HG02678 (cell line): ENCODE data around the gene PLCB1.

ENCODE experiments used
- ATAC-seq: cut with Tn5 transposase; IDR thresholded peaks from one replicate; pipeline ENCODE4 v1.9.1; 2021; ENCODE audit warnings: mild to moderate bottlenecking, moderate library complexity; ENCODE audit not compliant: unreplicated experiment

PLCB1 gene

DNA sequence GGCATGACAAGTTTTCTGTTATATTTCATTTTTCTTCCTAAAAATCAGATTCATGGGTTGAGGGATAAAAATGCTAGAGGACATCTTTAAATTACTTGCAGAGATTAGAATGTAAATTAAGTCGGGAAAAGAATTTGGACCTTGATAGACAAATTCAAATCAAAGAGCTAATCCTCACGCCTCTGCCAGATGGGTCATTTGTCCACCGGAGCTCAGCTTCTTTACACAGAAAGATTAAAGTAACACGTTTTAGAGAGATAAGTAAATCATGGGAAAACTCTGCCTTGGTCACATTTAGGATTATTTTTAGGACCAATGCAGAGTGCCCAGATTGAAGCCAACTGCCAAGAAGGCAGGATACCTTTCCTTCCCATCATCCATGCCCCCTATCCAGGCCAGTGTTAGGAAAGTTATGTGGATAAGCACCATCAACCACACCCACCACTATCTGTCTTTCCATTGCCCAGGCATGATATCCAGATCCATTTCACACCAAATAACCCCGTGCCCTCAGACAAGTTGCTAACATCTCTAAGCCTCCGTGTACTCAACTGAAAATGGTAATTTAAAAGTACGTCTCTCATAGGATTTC, 539.4 kb downstream of the PLCB1 start:
- no peak for ATAC-seq

- no peak for ATAC-seq
Observed at GRCh38 chr20:8673116-8673515, 541.0 kb downstream of the PLCB1 start.

GRCh38 chr20:8675896-8676295, 543.8 kb downstream of the PLCB1 start:
- ATAC-seq = no peak

DNA sequence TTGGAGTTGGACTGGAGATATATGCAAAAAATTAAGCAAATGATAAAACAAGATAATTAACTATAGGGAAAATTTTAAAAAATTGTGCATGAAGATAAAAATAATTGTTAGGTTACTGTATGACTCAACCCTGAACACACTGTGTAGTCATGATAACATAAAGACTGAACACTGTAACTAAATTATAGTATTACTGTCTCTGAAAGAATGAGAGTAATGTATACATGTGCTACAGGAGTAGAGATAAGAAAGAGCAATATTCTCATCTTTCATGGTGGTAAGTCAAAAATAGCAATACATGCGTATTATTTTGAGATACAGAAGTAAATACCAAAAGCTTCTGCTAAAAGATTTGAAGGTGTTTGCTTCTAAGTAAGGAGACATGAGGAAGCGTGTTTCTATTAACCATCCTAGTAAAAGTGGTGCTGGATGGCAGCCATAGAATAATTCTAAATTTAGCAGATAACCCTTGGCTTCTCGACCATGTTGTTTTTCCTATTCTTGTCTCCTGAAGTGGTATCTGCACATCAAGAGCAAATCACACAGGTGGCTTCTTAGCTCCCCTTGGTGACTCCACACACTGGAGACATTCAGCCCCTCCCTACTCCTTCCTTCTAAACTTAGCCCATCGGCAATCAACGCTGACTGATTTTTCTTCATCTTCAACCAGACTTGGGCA, 546.2 kb downstream of the PLCB1 start:
- ATAC-seq = no peak

DNA sequence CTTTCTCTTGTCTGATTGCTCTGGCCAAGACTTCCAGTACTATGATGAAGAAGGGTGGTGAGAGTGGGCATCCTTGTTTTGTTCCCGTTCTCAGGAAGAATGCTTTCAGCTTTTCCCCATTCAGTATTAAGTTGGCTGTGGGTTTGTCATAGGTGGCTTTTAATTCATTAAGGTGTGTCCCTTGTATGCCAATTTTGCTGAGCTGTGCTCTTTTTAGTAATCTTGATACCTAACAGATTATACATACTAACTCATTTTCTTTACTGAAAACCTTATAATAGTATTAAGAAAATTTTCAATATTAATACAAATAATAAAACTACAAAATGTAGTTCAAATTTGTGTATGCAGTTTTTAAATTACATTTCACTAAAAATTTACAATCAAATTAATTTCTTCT, 557.3 kb downstream of the PLCB1 start:
- no peak for ATAC-seq

DNA sequence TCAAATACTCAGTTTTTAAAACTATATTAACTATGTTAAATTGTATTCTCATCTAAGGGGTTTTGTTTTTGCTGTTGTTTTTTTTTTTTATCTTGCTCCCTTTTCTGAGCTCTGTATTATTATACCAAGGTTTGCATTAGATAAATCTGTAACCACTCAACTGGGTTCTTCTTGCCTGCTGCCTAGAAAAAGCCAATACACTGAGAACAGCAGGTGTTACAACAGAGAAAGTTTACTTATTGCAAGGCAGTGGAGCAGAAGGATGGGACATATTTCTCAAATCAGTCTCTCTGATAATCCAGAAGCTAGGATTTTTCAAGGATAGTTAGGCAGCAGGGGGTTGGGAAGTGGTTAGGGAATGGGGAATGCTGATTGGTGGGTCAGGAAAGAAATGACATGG, 558.0 kb downstream of the PLCB1 start:
- no peak for ATAC-seq

GRCh38 chr20:8693709-8694108, 561.6 kb downstream of the PLCB1 start:
- no peak for ATAC-seq

- no peak for ATAC-seq
Observed at GRCh38 chr20:8700756-8701155, 568.7 kb downstream of the PLCB1 start.

GRCh38 chr20:8706961-8707700, 575.1 kb downstream of the PLCB1 start:
- no peak for ATAC-seq

DNA sequence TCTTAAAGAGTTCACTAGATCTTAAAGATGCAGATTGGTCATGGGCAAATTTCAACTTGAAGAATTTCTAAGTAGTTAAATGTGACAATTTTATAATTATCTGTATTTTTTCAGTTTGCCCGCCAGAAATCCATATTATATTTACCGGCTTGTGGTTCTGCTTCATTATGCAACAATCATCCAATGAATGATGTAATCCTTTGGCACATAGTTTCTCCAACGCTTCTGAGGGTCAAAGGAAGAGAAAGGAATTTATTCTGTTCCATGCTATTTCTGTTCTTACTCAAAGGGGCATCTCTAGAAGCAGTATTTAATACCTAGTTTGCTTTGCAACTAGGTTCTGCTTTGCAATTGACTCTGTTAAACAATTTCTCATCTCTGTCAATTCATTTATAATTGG, 577.6 kb downstream of the PLCB1 start:
- ATAC-seq = no peak

DNA sequence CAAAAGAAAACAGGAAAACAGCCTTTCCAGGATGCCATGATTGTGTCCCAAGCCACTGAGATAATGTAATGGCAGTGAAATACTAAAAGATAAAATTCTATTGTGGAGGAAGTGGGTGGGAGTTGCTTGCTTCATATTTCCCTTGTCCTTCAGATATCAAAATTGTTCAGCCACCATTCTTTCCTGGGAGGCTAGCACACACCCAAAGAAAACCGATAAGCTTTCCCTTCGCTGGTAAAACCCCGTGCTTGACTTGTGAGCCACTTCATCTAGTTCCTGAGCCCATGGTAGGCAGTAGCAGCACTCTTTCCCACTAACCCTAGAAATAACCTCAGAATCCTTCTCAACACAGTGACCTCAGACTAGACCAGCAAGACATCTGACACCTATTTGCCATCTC, 579.4 kb downstream of the PLCB1 start:
- no peak for ATAC-seq

DNA sequence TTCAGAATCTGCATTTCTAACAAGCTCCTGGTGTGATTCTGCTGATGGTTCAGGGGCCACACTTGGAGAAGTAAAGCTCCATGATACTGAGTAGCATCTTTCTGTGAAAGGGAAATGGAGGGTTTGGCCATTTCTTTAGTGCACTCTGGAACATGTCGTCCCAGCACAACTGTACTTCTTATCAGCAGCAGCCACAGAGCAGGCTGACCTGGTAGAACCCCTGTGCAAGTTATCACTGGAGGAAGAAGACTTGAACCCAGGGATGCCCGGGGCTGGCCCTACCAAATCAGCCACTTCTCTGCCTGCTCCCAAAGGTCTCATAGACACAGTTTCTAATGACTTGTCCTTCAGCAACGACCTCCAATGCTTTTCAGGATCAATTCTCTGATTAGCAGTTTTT, 582.1 kb downstream of the PLCB1 start:
- ATAC-seq = no peak

- ATAC-seq = no peak
Observed at GRCh38 chr20:8718279-8718678, 586.2 kb downstream of the PLCB1 start.

DNA sequence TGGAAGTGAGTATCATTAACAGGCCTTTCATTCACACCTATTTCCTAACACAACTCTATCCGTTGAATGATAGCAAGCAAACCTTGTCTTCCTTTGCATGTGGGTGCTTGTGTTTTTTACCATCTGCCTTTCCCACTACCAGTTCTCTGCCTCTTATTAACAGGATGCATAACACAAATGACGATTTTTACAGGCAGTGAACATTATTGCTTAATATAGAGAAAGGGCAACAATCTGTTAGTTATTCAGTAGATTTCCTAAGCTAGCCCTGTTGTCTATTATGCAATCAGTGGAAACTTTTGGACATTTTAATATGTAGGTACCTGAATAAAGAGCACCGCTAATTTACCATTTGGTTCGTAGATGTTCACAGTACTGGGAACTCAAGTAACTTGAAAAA, 588.0 kb downstream of the PLCB1 start:
- no peak for ATAC-seq

- ATAC-seq = peak; percentile 73
Observed at GRCh38 chr20:8721098-8721497, 589.0 kb downstream of the PLCB1 start.

DNA sequence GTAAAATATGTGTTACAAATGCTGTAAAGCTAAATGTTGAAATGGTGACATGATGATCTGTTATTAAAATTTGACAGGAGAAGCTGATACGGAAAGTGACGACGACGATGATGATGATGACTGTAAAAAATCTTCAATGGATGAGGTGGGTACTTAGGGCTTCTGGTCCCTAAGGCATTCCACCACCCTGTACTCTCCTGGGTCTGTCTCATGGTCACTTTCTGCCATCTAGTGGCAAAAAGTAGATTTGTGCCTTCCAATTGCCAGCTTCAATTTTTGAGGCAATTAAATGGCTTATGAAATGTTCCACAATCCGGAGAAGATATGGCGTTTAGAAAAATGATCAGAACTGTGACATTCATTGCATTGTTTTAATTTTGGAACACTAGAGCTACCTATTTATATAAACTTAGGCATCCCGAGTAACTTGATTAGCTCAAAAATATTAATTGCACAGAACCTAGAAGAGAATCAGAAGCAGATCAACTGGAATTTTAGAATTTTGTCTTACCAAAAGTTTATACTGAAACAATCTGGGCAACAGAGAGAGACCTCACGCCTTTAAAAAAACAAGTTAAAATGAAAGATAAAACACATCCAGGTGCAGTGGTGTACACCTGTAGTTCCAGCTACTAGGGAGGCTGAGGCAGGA, 590.3 kb downstream of the PLCB1 start:
- peak; percentile 78 for ATAC-seq

DNA sequence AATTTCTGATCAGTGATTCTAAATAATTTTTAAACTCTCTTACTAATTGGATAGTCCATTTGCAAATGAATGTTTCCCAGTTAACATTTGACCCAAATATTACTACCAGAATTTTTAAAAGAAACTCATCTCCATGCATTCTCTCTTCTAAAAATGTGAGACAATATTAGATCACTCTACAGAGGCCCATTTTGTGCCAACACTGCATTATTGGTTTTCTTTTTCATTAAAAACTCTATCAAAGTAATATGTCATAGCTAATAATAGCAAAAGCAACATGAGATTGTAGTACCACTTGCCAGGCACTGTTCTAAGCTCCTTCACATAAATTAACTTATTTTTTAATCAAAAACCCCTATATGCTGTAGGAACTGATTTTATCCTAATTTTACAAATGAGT, 591.2 kb downstream of the PLCB1 start:
- no peak for ATAC-seq

DNA sequence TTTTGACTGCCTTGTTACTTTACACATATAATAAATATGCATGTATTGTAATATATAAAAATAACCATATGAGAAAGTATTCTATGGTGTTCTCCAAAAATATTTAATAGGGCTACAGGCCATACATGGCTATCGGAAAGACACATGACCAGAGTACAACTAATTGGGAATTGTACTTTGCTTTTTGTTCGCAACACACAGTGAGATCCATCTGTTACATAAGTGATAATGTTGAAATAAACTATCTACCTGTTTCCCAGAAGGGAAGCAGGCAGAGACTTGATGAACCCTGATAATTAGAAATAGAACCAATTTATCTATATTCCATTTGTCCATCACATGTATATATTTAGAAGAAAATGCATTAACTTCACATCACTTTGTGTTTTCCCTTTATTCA, 592.8 kb downstream of the PLCB1 start:
- no peak for ATAC-seq

GRCh38 chr20:8726460-8726859, 594.4 kb downstream of the PLCB1 start:
- ATAC-seq = no peak

DNA sequence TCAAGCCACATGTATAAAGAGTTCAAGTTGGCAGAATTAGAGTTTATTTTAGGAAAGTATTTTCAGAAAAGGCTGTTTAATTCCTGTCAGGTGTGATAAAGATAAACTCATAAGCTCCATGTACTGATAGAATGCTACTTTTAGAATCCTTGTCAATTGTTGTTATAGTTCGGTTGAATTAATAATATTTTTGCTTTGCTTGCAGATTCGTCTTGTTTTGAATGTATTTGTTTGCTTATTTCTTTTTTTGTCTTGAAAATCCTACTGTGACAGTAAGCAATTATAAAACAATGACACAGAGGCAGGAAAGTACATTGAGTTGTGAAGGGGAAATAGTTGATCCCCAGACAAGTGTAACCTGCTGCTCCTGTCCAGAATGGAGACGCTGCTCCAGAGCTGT, 602.9 kb downstream of the PLCB1 start:
- ATAC-seq = no peak

DNA sequence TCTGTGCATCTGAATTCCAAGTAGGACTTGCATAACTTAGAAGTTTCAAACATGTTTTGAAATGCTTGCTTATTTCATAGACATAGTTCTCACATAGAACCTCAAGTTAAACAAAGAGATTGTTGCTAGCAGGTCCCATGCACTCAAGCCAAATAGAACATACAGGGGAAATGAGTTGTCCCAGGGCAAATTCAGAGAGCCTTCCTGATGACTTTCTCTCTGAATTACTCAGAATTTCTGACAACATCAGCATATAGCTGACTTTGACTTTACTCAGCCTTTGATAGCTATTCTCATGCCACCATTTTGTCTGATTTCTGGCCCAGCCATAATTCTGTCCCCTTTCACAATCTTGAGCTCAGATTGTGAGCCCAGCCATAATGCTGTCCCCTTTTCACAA, 603.6 kb downstream of the PLCB1 start:
- ATAC-seq = no peak

DNA sequence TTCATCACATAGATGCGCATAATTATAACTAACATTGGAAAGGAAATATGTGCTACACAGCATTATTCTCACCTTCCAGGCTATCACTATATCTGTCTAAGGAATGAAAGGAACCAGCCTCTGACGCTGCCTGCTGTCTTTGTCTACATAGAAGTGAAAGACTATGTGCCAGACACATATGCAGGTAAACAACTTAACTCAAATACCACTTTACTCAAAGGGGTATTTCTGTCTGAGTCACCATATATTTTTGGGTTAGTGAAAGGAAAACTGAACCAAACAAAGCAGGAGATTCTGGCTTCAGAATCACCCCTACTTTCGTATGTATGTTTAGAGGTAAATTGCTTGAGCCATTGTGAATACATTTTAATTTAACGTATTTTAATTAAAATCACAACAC, 608.2 kb downstream of the PLCB1 start:
- ATAC-seq = peak; percentile 62
